ENCODE data around the gene UQCR11.
A peak's percentile ranks its signal among the peaks of the same experiment; 100 is the strongest.

UQCR11 gene

DNA sequence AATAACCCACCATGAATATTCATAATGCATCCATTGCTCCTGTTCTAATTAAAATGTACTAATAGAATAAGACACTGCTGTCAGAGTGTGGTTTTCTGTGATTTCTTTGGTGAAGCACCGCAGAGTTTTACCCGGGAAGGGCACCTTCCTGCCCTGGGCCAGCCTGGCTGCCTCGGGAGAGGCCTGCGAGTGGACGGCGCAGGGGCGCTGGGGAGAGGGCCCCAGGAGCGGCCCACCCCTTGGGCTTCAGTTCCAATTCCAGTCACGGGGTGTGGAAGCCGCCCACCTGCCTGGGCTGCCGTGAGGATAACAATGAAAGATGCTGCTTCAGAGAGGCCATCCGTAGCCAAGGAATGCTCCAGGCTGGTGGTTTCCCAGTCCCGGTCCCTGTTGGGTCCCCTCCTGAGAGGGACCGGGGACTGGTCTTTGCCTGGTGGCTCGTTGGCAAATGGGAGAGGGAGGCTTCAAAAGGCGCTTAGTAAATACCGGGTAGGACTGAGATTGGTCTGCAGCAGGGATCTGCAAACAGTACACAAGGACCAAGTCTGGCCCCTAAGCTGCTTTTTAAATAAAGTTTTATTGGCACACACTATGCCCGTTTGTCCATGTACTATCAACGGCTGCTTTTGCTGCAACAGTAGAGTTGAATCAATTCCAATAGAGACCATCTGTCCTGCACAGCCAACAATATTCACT is 29.1 kb upstream of the UQCR11 start:
- DNase-seq: no peak

DNA sequence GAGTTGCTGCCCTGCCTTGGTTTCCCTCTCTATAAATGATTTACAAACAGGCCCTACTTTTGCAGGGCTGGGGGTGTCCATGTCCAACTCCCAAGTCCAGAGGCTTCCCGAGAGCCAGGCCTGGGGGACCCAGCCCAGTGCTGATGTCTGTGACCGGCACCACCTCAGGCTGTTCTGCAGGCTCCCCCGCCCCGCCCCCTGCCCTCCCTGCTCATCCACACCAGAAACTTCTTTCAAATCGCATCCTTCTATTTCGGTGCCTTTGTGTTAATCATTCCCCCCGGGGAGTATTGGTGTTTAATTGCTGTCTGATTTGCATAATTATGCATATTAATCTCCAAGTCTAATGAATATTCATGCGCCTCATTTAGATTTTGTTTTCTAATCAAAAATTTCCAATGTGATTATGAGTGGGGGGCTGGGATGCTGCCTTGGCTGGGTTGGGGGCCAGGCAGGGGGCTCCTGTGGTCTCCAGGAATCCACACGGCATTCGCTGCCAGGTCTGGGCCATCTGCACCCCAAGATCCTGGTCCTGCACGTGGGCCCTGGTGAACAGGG is 28.1 kb upstream of the UQCR11 start:
- DNase-seq: no peak

DNA sequence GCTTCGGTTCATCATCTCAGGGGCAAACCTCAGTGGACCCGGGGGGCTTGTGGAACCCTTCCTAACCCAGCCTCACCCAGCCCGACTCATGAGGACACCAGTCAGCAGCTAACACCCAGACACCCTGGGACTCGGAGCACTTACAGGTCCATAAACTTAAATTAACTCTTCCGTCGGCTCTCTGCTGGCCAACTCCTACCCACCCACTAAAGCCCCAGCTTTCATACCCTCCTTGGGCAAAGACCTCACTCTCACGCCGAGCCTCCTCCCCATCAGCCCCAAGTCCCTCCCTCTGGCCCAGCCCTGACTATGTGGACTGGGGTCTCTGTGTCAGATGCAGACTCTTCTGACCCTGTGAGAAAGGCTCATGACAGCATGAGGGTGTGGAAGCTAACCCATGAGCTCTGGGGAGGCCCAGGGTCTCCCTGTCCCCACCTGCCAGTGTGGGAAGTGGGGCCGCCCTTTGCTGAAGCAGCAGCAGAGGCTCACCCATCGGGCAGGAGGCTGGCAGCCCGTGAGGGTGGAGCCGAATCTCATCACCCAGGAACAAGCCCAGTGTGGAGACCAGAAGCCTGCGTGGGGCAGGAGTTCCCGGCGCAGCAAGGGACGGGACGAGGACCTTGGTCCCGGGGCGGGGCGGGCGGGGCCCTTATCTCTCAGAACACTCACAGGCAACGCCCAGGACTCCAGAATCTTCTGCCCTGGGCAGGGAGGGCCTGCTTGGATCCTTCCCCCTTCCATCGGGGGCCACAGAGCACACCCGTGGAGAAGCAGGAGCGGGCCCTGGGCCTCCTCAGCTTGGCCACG is 27.4 kb upstream of the UQCR11 start:
- DNase-seq: no peak

DNA sequence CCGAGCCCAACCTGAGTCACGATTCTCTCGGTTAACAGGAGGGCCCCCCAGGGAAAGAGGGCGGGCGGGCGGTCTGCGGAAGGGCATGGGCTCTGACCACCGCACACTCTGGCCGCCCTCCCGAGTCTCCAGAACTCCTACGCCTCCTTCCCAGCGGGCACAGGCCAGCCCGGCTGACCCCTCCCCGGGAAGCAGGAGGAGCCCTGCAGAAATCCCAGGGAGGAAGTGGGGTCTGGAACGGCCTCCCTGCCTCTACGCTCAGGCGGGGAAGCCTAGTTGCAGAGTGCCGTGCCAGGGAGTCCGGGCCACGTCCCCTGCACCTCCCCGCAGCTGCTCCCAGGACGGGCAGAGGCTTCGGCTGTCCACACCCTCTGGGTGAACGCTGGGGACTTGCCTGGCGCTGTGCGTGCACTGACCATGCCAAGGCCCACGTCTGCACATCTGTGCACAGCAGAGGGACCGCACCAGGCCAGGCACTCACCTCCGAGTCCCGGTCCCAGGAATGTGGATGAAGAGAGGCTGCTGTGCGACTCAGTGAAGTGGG is 26.4 kb upstream of the UQCR11 start:
- no peak for DNase-seq

DNA sequence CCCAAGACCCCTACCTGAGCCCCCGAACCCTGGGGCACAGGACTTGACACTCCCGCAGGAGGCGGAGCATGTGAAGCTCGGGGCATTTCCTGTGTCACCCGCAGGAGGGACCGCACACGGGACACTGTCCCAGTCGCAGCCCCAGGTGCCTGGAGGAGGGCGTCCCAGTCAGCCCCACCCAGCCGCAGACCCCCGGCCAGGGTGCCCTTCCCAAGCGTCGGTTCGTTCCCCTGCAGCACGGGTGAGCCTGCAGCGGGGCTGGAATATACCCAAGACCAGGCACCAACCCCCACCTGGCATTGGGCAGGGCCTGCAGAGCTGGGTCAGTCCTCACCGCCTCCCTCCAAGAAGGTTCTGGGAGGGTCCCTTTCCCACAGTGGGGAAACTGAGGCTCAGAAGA is 25.5 kb upstream of the UQCR11 start:
- no peak for DNase-seq

DNA sequence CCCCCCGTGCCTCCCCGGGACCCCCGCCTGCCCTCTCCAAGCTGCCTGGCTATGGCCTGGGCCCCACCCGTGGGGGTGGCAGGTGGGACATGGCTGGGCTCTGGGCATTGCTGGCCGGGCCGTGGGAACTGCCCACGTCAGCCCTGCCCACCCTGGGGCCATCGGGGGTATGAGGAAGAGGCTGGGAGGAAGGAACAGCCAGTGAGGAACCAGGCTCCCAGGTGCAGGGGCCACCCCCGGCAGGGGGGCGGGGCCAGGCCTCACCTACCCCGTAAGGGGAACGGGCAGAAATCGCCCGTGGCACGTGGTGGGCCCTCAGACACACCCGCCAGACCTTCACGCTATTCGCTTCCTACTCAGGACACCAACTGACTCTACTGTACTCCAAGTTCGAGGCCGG is 24.8 kb upstream of the UQCR11 start:
- no peak for DNase-seq

DNA sequence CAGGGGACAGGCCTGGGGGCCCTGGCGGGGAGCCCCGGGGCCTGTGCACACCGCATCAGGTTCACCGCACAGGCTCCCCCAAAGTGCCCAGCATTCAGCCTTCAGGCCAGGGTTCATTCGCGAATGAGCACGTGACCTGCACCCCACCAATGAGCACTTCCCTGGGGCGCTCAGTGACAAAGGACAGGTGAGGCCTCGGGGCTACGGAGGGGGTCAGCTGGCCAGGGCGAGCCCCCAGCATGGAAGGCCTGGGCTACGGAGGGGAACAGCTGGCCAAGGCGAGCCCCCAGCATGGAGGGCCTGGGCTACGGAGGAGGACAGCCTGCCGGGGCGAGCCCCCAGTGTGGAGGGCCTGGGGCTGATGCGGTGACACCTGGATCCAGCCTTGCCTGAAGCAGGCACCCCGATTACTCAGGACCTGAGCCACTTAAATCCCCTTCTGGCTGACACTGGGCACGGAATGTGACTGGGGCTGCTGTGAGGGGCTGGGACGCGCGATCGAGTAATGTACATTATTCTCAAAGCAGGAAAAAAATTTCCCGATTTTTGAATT is 24.1 kb upstream of the UQCR11 start:
- DNase-seq: no peak

DNA sequence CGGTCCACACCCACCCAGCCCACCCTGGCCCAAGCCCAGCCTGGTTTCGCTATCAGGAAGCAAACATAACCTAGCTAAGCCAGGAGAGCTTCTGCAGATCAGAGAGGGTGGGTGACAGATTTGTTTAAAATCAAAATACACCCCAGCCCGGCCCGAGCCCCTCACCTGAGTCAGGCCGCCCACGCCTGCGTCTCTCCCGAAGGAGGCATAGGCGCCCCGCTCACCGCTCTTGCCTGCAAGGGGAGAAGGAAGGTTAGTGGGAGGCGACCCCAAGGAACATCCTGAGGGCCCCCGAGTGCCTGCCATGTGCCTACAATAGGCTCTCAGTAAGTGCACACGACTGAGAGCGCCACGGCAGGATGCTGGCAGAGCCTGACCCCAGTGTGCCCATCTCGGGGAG is 21.9 kb upstream of the UQCR11 start:
- no peak for DNase-seq

DNA sequence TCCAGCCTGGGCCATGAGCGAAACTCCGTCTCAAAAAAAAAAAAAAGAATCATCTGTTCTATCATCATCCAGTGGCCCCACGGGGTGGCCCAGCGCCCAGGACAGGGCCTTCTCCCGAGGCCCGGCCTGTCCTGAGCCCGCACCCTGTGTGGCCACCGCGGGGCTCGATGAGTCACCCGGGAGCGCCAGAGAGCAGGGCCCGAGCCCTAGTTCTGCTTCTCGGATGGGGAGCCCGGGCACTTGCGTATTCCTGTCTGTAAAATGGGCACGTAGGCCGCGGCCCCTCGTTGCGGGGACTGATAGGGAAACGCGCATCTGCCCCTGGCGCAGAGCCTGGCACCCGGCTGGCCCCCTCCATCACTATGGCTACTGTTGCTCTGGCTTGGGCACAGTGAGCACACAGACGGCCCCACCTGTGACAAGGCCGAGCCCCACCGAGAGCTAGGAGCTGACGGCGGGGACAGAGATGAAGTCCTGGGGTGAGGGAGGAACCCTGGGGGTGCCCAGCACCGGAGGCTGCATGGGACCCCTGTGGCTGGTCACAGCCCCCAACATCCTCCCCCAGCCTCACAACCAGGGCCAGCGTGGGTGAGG is 21.3 kb upstream of the UQCR11 start:
- DNase-seq: no peak

DNA sequence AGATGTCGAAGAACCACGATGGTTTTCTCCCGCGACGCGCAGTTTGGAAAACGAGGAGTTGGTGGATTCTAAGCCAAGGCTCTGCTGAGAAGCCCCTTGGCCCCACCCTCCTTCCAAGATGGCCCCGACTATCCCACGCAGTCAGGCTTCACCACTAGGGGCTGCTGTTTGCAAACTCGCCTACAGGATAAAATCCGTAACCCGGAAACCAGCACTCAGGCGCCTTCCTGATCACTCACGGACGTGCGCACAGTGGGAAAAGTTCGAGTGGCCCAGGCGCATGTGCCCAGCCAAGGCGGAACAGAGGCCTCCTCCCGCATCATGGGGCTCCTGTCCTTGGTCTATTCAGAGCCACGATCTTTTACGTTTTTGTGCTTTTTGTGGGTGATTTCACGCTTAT is 19.2 kb upstream of the UQCR11 start:
- DNase-seq: peak; percentile 83

DNA sequence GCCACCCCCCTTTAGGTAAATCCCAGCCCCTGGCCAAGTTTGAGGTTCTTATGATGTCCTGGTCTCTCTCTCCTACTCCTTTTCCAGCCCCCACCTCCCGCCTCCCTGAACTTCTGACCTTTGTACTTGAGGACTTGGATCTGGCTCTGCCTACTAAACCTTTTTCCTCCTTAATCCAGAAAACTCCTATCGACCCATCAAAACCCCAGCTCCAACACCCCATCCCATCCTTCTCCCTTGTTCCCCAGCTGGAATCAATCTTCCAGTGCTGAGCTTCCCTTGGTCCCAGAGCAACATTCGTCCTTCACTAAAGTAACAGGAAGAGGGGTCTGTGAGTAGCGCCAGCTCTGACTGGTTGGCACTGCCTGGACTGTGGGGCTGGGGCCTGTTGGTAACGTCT is 17.3 kb upstream of the UQCR11 start:
- no peak for DNase-seq

DNA sequence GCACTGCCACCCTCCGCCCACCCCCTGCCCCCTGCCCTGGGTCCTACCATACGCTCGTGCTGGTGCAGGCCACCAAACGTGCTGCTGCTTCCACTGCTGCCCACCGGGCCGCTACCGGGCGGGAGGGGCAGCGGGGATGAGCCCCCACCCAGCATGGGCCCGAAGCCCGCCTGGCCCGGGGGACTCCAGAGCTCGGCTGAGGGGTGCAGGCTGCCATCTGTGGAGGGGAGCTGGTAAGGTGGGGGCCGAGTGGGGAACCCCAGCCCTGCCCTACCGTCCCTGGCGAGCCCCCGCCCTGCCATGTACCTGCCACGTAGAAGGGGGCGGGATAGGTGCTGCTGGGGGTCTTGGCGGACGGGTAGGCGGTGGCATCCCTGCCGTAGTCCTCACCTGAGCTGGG is 16.7 kb upstream of the UQCR11 start:
- DNase-seq: no peak

DNA sequence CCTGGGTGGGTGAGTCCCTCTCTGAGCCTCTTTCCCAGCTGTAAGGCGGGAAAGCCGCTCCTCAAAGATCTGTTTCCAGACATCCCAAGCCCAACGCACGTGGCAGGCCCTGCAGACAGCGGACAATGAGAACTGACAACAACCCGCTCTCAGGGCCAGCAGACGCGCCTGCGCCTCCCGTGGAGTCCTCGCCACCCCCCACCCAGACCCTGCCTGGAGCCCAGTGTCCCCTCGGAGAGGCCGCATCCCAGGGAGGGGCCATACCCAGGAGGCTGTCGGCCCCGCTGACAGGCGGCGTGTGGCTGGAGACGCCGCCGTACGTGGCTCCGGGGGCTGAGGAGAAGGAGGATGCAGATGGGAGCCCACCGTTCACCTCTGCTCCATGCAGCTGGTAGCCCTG is 16.3 kb upstream of the UQCR11 start:
- DNase-seq: no peak

DNA sequence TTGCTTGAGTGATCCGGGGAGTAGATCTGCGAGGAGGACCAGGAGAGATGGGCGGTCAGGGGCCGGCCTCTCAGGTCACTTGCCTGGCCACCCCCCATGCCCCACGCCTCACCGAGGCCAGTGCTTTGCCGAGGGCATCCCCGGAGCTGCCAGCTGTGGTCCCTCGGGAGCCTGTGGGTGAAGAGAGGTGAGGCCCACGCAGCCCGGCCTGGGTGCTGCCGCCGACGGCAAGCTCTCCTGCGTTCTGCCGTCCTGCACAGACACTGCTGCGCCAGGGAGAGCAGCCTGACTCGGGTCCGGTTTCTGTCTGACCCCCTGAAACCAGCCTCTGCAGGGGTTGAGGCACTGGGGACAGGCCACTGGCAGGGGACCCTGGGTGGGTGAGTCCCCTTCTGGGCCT is 15.8 kb upstream of the UQCR11 start:
- DNase-seq: no peak

DNA sequence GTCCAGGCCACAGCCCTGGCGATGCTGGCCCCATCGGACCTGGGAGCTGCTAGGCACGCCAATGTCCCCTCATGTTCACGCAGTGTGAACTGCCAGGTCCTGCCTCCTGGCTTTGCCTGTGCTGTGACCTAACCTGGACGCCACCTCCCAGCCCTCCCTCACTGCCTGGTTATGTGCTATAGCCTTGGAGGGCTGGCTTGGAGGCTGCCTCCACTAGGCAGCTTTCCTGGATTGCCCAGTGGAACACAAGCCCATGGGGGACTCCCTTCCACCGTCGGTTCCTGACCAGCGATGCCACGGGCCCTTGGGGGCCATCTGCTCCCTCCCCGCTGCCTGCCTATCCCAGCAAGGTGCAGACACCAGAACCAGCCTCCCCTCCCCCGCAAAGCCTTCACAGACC is 15.2 kb upstream of the UQCR11 start:
- DNase-seq: no peak

DNA sequence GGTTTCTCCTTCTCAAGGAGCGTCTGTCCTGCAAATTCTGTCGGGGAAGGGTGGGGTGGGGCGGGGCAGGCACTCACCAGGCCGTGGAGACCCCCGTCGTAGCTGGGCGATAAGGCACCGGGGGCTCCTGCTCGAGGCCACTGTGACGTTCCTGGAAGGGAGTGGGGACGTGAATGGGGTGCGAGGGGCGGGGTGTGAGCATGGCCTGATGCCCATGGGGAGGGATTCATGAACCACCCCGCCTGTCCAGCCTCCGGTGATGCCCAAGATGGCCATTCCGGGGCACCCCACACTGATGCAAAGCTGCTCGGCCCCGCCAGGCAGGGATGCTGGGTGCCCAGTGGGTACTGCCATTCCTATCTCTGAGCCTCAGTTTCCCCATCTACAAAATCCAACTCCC is 14.4 kb upstream of the UQCR11 start:
- no peak for DNase-seq

DNA sequence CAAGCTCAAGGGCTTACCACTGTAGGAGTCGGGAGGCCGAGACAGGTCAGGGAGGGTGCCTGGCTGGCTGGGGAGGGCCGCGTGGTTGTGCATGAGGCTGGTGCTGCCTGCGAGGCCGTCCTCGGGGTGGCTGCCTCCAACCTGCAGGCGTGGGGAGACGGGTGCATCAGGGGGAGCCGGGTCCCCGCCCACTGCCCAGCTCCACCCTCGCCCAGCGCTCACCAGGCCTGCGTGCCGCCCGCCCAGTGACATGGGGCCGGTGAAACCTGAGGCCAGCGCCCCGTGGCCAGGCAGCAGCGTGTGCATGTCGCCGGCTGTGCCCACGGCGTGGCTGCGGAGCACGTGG is 13.8 kb upstream of the UQCR11 start:
- no peak for DNase-seq

DNA sequence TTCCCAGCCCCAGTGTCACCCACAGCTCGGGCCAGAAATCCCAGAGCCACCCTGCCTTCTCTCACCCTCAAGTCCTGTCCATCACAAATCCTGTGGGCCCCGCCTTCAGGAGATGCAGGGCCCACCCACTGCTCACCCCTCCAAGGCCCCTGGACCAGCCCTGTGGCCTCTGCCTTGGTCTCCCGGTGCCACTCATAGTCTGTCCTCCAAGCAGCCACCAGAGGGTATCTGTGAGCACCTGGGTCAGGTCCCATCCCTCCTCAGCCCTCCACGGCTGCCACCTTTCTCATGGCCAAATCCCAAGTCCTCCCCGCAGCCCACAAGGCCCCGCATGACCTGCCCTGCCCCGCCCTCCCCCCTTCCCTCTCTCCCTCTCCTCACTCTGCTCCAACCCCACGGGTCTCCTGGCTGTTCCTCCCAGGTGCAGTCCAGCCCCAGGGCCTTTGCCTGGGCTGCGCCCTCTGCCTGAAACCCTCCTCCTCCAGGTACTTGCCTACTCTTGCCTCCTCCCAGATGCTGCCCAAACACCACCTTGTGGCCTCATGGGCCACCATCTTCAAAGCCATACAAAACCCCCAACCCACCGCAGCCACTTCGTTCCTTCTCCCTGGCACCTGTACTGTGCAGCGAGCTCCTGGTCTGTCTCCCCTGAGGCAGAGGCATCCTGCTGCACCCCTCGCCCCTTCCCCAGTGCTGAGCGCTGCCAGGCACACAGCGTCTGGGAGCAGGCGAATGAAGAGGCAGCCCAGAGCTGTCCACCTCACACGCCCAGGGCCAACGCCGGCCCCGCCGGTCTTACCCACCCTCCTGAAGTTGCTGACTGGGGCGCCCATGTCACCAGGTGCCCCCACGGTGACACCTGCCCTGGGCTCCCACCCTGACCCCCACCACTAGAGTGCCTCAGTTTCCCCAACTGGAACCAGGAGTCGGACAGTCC is 13.2 kb upstream of the UQCR11 start:
- peak; percentile 74 for DNase-seq

DNA sequence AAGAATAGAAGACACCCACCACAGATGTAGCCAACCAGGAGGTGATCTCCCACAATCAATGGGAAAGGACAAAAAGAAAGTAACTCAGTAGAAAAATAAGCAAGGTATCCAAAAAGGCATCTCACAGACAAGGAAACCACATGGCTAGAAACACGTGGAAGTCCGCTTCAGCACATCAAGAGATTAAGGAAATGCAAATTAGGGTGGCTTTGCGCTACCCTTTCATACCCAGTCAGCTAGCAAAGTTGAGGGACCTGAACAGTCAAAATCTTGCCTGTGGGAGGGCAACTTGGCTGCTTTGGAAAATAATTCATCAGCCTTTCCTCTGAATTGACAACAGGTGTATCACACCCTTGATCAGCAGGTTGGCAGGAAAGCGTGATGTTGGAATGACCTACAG is 11.6 kb upstream of the UQCR11 start:
- no peak for DNase-seq

DNA sequence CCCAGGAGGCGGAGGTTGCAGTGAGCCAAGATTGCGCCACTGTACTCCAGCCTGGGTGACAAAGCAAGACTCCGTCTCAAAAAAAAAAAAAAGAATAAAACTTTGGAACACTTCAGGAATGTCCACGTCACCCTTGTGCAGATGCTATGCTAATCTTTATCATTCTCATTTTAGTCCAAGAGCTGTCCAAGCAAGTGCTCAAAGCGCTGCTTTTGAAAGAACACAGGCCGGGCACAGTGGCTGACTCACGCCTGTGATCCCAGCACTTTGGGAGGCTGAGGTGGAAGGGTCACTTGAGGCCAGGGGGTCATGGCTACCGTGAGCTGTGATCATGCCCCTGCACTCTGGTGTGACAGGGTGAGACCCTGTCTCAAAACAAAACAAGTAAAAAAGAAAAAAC is 11.1 kb upstream of the UQCR11 start:
- DNase-seq: no peak

DNA sequence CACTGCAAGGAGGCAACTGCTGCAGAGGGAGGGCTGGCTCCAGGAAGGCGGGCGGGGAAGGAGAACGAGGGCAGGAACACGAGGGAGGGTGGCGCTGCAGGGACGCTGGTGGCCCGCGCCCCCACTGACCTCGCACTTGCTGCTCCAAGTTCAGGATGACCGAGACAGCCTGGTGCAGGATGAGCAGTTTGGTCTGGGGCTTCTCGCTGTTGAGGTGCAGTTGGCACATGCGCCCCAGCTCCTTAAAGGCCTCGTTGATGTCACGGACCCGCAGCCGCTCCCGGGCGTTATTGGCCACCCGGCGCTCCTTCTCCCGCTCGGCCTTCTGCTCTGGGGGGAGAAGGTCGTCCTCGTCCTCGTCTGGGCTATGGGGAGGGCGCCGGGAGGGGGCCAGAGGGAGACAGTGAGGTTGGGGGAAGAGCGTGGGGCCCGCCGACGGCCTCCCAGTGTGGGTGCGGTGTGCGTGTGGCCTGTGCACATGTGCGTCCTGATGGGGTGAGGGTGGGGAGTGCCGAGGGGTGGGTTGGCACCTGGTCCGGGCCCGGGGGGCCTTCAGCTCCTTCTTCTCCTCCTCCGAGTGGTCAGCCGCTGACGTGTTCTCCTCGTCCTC is 10.0 kb upstream of the UQCR11 start:
- no peak for DNase-seq
